Cerebellar cortex (tissue), 1 donor: ENCODE results near the gene MKS1.

ENCODE experiments used
- DNase-seq: peaks from one replicate; pipeline ENCODE4 v3.0.0-alpha.2; 2015; ENCODE audit warnings: low spot score

Gene MKS1

GRCh38 chr17:58219007-58219788 lies at the start of gene MKS1:
TSS of gene MKS1 (minus strand) at chr17:58219255. CDS start at chr17:58219230, 25 bp downstream.
- DNase-seq = peak; percentile 92

GRCh38 chr17:58268326-58268725 lies 49.3 kb upstream of the MKS1 start:
- DNase-seq = no peak

GRCh38 chr17:58267347-58268324 lies 48.6 kb upstream of the MKS1 start:
- DNase-seq = no peak

GRCh38 chr17:58265902-58266875 lies 47.1 kb upstream of the MKS1 start:
- no peak for DNase-seq

- DNase-seq = no peak
Observed at GRCh38 chr17:58265271-58265670, 46.2 kb upstream of the MKS1 start.

- no peak for DNase-seq
Observed at GRCh38 chr17:58264407-58265103, 45.5 kb upstream of the MKS1 start.

GRCh38 chr17:58263773-58264172 lies 44.7 kb upstream of the MKS1 start:
- no peak for DNase-seq

GRCh38 chr17:58262149-58262548 lies 43.1 kb upstream of the MKS1 start:
- no peak for DNase-seq

GRCh38 chr17:58254803-58255202 lies 35.7 kb upstream of the MKS1 start:
- no peak for DNase-seq

- DNase-seq = no peak
Observed at GRCh38 chr17:58253082-58253481, 34.0 kb upstream of the MKS1 start.

GRCh38 chr17:58252141-58252540 lies 33.1 kb upstream of the MKS1 start:
- no peak for DNase-seq

- DNase-seq = no peak
Observed at GRCh38 chr17:58250344-58251011, 31.4 kb upstream of the MKS1 start.

GRCh38 chr17:58249270-58250133 lies 30.4 kb upstream of the MKS1 start:
- DNase-seq = peak; percentile 72

GRCh38 chr17:58248955-58249269 lies 29.9 kb upstream of the MKS1 start:
- peak; percentile 13 for DNase-seq

GRCh38 chr17:58247511-58248363 lies 28.7 kb upstream of the MKS1 start:
- no peak for DNase-seq

- no peak for DNase-seq
Observed at GRCh38 chr17:58246781-58247180, 27.7 kb upstream of the MKS1 start.

- DNase-seq = no peak
Observed at GRCh38 chr17:58246104-58246740, 27.2 kb upstream of the MKS1 start.

- no peak for DNase-seq
Observed at GRCh38 chr17:58245428-58246103, 26.5 kb upstream of the MKS1 start.
